ENCODE data around the gene GPR61.

- TF ChIP-seq, protein P1, sequence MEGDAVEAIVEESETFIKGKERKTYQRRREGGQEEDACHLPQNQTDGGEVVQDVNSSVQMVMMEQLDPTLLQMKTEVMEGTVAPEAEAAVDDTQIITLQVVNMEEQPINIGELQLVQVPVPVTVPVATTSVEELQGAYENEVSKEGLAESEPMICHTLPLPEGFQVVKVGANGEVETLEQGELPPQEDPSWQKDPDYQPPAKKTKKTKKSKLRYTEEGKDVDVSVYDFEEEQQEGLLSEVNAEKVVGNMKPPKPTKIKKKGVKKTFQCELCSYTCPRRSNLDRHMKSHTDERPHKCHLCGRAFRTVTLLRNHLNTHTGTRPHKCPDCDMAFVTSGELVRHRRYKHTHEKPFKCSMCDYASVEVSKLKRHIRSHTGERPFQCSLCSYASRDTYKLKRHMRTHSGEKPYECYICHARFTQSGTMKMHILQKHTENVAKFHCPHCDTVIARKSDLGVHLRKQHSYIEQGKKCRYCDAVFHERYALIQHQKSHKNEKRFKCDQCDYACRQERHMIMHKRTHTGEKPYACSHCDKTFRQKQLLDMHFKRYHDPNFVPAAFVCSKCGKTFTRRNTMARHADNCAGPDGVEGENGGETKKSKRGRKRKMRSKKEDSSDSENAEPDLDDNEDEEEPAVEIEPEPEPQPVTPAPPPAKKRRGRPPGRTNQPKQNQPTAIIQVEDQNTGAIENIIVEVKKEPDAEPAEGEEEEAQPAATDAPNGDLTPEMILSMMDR (IDR thresholded peaks at IDR 0.05): no peak
- TF ChIP-seq POLR2A (IDR thresholded peaks at IDR 0.05) (no peak), EP300 (IDR thresholded peaks at IDR 0.05) (no peak)
These were observed 9.7 kb upstream of the GPR61 start for GRCh38 chr1:109529881-109530456.

Data from tibial nerve (tissue), 4 donors.